SK-N-SH (cell line): ENCODE results near the gene CCNY. TPM values are rescaled to one million over a fixed set of nuclear protein-coding genes. Genes with fewer than 3 reads are reported as not detected.
"Not testable (repeated sequence)": the region's sequence is repeated elsewhere in the genome, so short reads cannot be mapped to it uniquely, and the experiment has no call there.

ENCODE experiments used
- CTCF ChIA-PET: fragments of 300-600, 350-600 bp; formaldehyde crosslinking; extraction: SDS; loops from one replicate; lab custom pipeline; 2021; lab: Yijun Ruan, JAX
- POLR2A ChIA-PET: fragments of 350-600 bp; sonication (Branson Sonifier 250); formaldehyde crosslinking; extraction: SDS; loops from one replicate; lab custom pipeline; 2020; ENCODE audit warnings: antibody characterized with exemption, inconsistent platforms; lab: Yijun Ruan, JAX
- DNase-seq: peaks from one replicate; pipeline ENCODE4 v3.0.0; 2012
- H2AFZ ChIP-seq: fragments of 200-600 bp; sonication (generic); 2 replicates; pipeline ENCODE4 v1.8.1; 2016; ENCODE audit warnings: antibody characterized with exemption, mild to moderate bottlenecking, low read depth
- H3F3A ChIP-seq: fragments of 200-600 bp; sonication (generic); replicated peaks from 2 replicates; pipeline ENCODE3; 2016; ENCODE audit warnings: antibody characterized with exemption, mild to moderate bottlenecking; ENCODE audit not compliant: insufficient read depth
- H3K27ac ChIP-seq, 2 experiments: fragments of 200-500 bp in 1 of 2; fragments of 200-600 bp in 1 of 2; sonication (Bioruptor generic) in 1 of 2; sonication (generic), shearing (Covaris generic) in 1 of 2; 2 replicates each; pipeline versions ENCODE4 v1.5.1 to v1.6.1; 2014 to 2016; ENCODE audit warnings: low read depth in 2 of 2, inconsistent platforms in 1 of 2, low read length in 1 of 2, mild to moderate bottlenecking in 1 of 2, mixed read lengths in 1 of 2
- H3K27me3 ChIP-seq: fragments of 200-600 bp; sonication (generic), shearing (Covaris generic); 2 replicates; pipeline ENCODE4 v1.6.1; 2016; ENCODE audit warnings: mixed run types; ENCODE audit not compliant: insufficient read depth
- H3K36me3 ChIP-seq, 2 experiments: fragments of 200-500 bp in 1 of 2; fragments of 200-600 bp in 1 of 2; sonication (Bioruptor generic) in 1 of 2; sonication (generic) in 1 of 2; replicated peaks in 1 of 2; 2 replicates each; pipeline versions ENCODE3 to v1.5.1; 2014 to 2016; ENCODE audit warnings: low read length in 1 of 2, mild to moderate bottlenecking in 1 of 2; ENCODE audit not compliant: insufficient read depth in 2 of 2, control insufficient read depth in 1 of 2
- H3K4me1 ChIP-seq, 2 experiments: fragments of 200-500 bp in 1 of 2; fragments of 200-600 bp in 1 of 2; sonication (Bioruptor generic) in 1 of 2; sonication (generic), shearing (Covaris generic) in 1 of 2; 2 replicates each; pipeline versions ENCODE4 v1.5.1 to v1.6.1; 2014 to 2016; ENCODE audit warnings: low read depth in 1 of 2, low read length in 1 of 2, mixed run types in 1 of 2; ENCODE audit not compliant: insufficient read depth in 2 of 2, control insufficient read depth in 1 of 2
- H3K4me2 ChIP-seq: fragments of 200-600 bp; sonication (generic), shearing (Covaris generic); 2 replicates; pipeline ENCODE4 v1.6.1; 2017; ENCODE audit warnings: mixed run types
- H3K4me3 ChIP-seq, 2 experiments: fragments of 200-500 bp in 1 of 2; fragments of 200-600 bp in 1 of 2; sonication (Bioruptor generic) in 1 of 2; sonication (generic), shearing (Covaris generic) in 1 of 2; 2 replicates each; pipeline versions ENCODE4 v1.5.1 to v1.8.1; 2014 to 2016; ENCODE audit warnings: low read depth in 2 of 2, inconsistent platforms in 1 of 2, low read length in 1 of 2, mild to moderate bottlenecking in 1 of 2, mixed read lengths in 1 of 2, moderate library complexity in 1 of 2
- H3K79me2 ChIP-seq: fragments of 200-600 bp; sonication (generic); 2 replicates; pipeline ENCODE4 v1.8.1; 2017; ENCODE audit warnings: mild to moderate bottlenecking; ENCODE audit not compliant: insufficient read depth
- H3K9ac ChIP-seq: fragments of 200-600 bp; sonication (generic); 2 replicates; pipeline ENCODE4 v1.6.1; 2017; ENCODE audit warnings: mixed run types
- H3K9me2 ChIP-seq: fragments of 200-600 bp; sonication (generic); 2 replicates; pipeline ENCODE4 v1.6.1; 2017; ENCODE audit warnings: mixed run types
- H3K9me3 ChIP-seq: fragments of 200-600 bp; sonication (generic); 2 replicates; pipeline ENCODE4 v1.6.1; 2017; ENCODE audit warnings: mixed run types, mild to moderate bottlenecking, moderate library complexity
- H4K20me1 ChIP-seq: fragments of 200-600 bp; sonication (generic); 2 replicates; pipeline ENCODE4 v1.6.1; 2017; ENCODE audit warnings: mild to moderate bottlenecking, mixed run types; ENCODE audit not compliant: insufficient read depth
- CHD2 ChIP-seq: fragments of 150-350 bp; IDR thresholded peaks from 2 replicates; pipeline ENCODE4 v1.6.1; 2018; ENCODE audit warnings: low read length; ENCODE audit not compliant: partially characterized antibody
- ELF1 ChIP-seq: IDR thresholded peaks from 2 replicates; pipeline ENCODE4 v1.4.0; 2012
- EP300 ChIP-seq, 2 experiments: IDR thresholded peaks; 2 replicates each; pipeline versions ENCODE4 v1.4.0 to v1.6.1; 2012; ENCODE audit warnings: borderline replicate concordance in 1 of 2, low read depth in 1 of 2, low read length in 1 of 2
- EZH2phosphoT487 ChIP-seq: fragments of 200-600 bp; sonication (generic); IDR thresholded peaks from 2 replicates; pipeline ENCODE4 v1.6.1; 2017; ENCODE audit warnings: low read depth, mixed run types, mild to moderate bottlenecking, antibody characterized with exemption, moderate library complexity, borderline replicate concordance
- FOSL2 ChIP-seq: IDR thresholded peaks from 2 replicates; pipeline ENCODE4 v1.4.0; 2012; ENCODE audit warnings: low read depth, mild to moderate bottlenecking, moderate library complexity, borderline replicate concordance
- GATA2 ChIP-seq: sonication (generic); formaldehyde crosslinking; IDR thresholded peaks from 2 replicates; pipeline ENCODE4 v1.5.0; 2020; ENCODE audit warnings: mild to moderate bottlenecking, missing genetic modification reagents
- IRF3 ChIP-seq: fragments of 150-350 bp; IDR thresholded peaks from 2 replicates; pipeline ENCODE4 v1.6.1; 2016; ENCODE audit warnings: mild to moderate bottlenecking, low read depth, low read length
- JUND ChIP-seq: IDR thresholded peaks from 2 replicates; pipeline ENCODE4 v1.4.0; 2012
- MEF2A ChIP-seq: IDR thresholded peaks from 2 replicates; pipeline ENCODE4 v1.4.0; 2012; ENCODE audit warnings: low read depth, borderline replicate concordance
- MXI1 ChIP-seq: IDR thresholded peaks from 2 replicates; pipeline ENCODE4 v1.6.1; 2012; ENCODE audit warnings: mild to moderate bottlenecking, low read depth, low read length, improper control_type of control experiment
- NFIC ChIP-seq: IDR thresholded peaks from 2 replicates; pipeline ENCODE4 v1.4.0; 2012; ENCODE audit warnings: borderline replicate concordance
- NRF1 ChIP-seq: IDR thresholded peaks from 2 replicates; pipeline ENCODE4 v1.6.1; 2012; ENCODE audit warnings: low read depth, mild to moderate bottlenecking, low read length
- POLR2AphosphoS5 ChIP-seq: IDR thresholded peaks from 2 replicates; pipeline ENCODE4 v1.6.1; 2012; ENCODE audit warnings: low read depth, low read length
- RCOR1 ChIP-seq: fragments of 150-350 bp; IDR thresholded peaks from 2 replicates; pipeline ENCODE4 v1.6.1; 2017; ENCODE audit warnings: antibody characterized with exemption, low read length
- RFX5 ChIP-seq: IDR thresholded peaks from 2 replicates; pipeline ENCODE4 v1.6.1; 2012; ENCODE audit warnings: mild to moderate bottlenecking, improper control_type of control experiment, low read length
- RXRA ChIP-seq: IDR thresholded peaks from 2 replicates; pipeline ENCODE4 v1.4.0; 2012; ENCODE audit warnings: low read depth, mild to moderate bottlenecking, borderline replicate concordance
- SMC3 ChIP-seq: IDR thresholded peaks from 2 replicates; pipeline ENCODE4 v1.6.1; 2012; ENCODE audit warnings: low read depth, low read length, improper control_type of control experiment
- TCF12 ChIP-seq: IDR thresholded peaks from 2 replicates; pipeline ENCODE4 v1.4.0; 2012
- TEAD4 ChIP-seq: IDR thresholded peaks from 2 replicates; pipeline ENCODE4 v1.4.0; 2012; ENCODE audit warnings: mild to moderate bottlenecking, borderline replicate concordance; ENCODE audit not compliant: insufficient read depth
- USF1 ChIP-seq: IDR thresholded peaks from 2 replicates; pipeline ENCODE4 v1.4.0; 2012; ENCODE audit warnings: low read depth, borderline replicate concordance
- USF2 ChIP-seq: fragments of 150-350 bp; IDR thresholded peaks from 2 replicates; pipeline ENCODE4 v1.6.1; 2017; ENCODE audit warnings: antibody characterized with exemption, low read length, low read depth, borderline replicate concordance
- YY1 ChIP-seq: IDR thresholded peaks from 2 replicates; pipeline ENCODE4 v1.4.0; 2012; ENCODE audit warnings: low read depth, mild to moderate bottlenecking
- WGBS: methylation state at CpG from one replicate; pipeline ENCODE4 v1.1.6; 2017; ENCODE audit warnings: low lambda C conversion rate; 5-methylcytosine and 5-hydroxymethylcytosine counted together
- polyA plus RNA-seq, 3 experiments: library from polyadenylated mRNA; depleted of rRNA; stranded (reverse); fragments of >200 nt; gene quantifications; 2 replicates each; pipeline ENCODE4 v1.2.3, GENCODE V29; 2012

CCNY gene
- polyA plus RNA-seq, 1 of the 3 experiments (the other 2 are of a cell fraction): 29.4 TPM

GRCh38 chr10:35353395-35353794, 17.1 kb downstream of the CCNY start:
- no peak overlapping the region for H3K4me2 ChIP-seq
- no peak overlapping the region for H3K27ac ChIP-seq
- no peaks in the 10 kb centered on the region for H3K27me3 ChIP-seq
- no peaks in the 10 kb centered on the region for H3K36me3 ChIP-seq
- no peaks in the 10 kb centered on the region for H3F3A ChIP-seq
- TF ChIP-seq MEF2A: no peak
- no peak for TF ChIP-seq NRF1
- TF ChIP-seq NFIC: no peak
- no peak for TF ChIP-seq GATA2 (CRISPR knock-in tag)
- TF ChIP-seq CHD2: no peak
- TF ChIP-seq RFX5: no peak
- no peak for TF ChIP-seq USF2
- no peak for TF ChIP-seq SMC3
- TF ChIP-seq EZH2phosphoT487: no peak
- TF ChIP-seq, all 33 proteins: peak for 0
- CTCF ChIA-PET: interaction anchor here (0.9 kb wide), 1 partner anchor 207 kb away, joined by 3 read pairs; no protein-coding TSS in a partner anchor
- Histone ChIP-seq H4K20me1 (peaks cover 96% of the 10 kb centered on the region), H2AFZ (no peak overlapping the region), H3K9ac (no peak overlapping the region), H3K4me3 (no peak overlapping the region), H3K9me2 (no peaks in the 10 kb centered on the region), H3K9me3 (no peaks in the 10 kb centered on the region), H3K79me2 (peaks cover 97% of the 10 kb centered on the region), H3K4me1 (peaks cover 12 to 19% of the 10 kb centered on the region in 2 experiments; a peak in 3 of 4 replicates)
- no peak for DNase-seq
- POLR2A ChIA-PET: no interaction called here
- 86% methylated on average over 2 of the region's 2 CpGs for WGBS

- peaks cover 96% of the 10 kb centered on the region for H4K20me1 ChIP-seq
- no peaks in the 10 kb centered on the region for H3K36me3 ChIP-seq
- POLR2A ChIA-PET: no interaction called here
- H3K9ac ChIP-seq: no peak overlapping the region
- peaks cover 97% of the 10 kb centered on the region for H3K79me2 ChIP-seq
- H3K9me2 ChIP-seq: no peaks in the 10 kb centered on the region
- no peaks in the 10 kb centered on the region for H3F3A ChIP-seq
- no peak for DNase-seq
- TF ChIP-seq MXI1 (no peak), ELF1 (no peak), RFX5 (no peak), IRF3 (no peak), USF1 (no peak), RCOR1 (no peak), CHD2 (no peak), TCF12 (no peak), EP300 (IDR thresholded peaks at IDR 0.05; ENCODE audit: borderline replicate concordance in 1 of 2, low read depth in 1 of 2, low read length in 1 of 2) (no peak), NRF1 (no peak), TEAD4 (no peak), RXRA (no peak), JUND (no peak), POLR2AphosphoS5 (no peak), NFIC (no peak), FOSL2 (no peak), YY1 (no peak)
- whole genome bisulfite sequencing: 100% methylated on average over 1 of the region's 1 CpG
- H2AFZ ChIP-seq: no peak overlapping the region
- H3K27ac ChIP-seq: no peak overlapping the region
- no peak overlapping the region for H3K4me2 ChIP-seq
- no peaks in the 10 kb centered on the region for H3K9me3 ChIP-seq
- no peaks in the 10 kb centered on the region for H3K27me3 ChIP-seq
- peaks cover 12 to 20% of the 10 kb centered on the region in 2 experiments; a peak in 3 of 4 replicates for H3K4me1 ChIP-seq
- CTCF ChIA-PET: no interaction called here
- H3K4me3 ChIP-seq: no peak overlapping the region
Observed at GRCh38 chr10:35353805-35354204, 17.5 kb downstream of the CCNY start.

GRCh38 chr10:35354257-35354656, 17.9 kb downstream of the CCNY start:
- peaks cover 12 to 19% of the 10 kb centered on the region in 2 experiments; a peak in 3 of 4 replicates for H3K4me1 ChIP-seq
- H3K9me3 ChIP-seq, POLR2A ChIA-PET, H2AFZ ChIP-seq, H3K36me3 ChIP-seq, DNase-seq, H3K9me2 ChIP-seq, CTCF ChIA-PET, H3K27me3 ChIP-seq, H3F3A ChIP-seq, H3K4me3 ChIP-seq, H3K4me2 ChIP-seq, H3K27ac ChIP-seq, H3K9ac ChIP-seq: not testable (repeated sequence)
- peaks cover 96% of the 10 kb centered on the region for H4K20me1 ChIP-seq
- peaks cover 97% of the 10 kb centered on the region for H3K79me2 ChIP-seq
- 89% methylated on average over 6 of the region's 9 CpGs for WGBS
